Activated naive CD8-positive, alpha-beta T cell (primary cell): ENCODE results near the gene OSBPL2.

Experiments used
- H3K27ac Mint-ChIP-seq: one replicate; pipeline ENCODE4 v1.8.0; 2021; ENCODE audit warnings: mixed read lengths
- H3K27me3 Mint-ChIP-seq: one replicate; pipeline ENCODE4 v1.8.0; 2021; ENCODE audit warnings: mixed read lengths
- H3K36me3 Mint-ChIP-seq: one replicate; pipeline ENCODE4 v1.8.0; 2021; ENCODE audit warnings: mixed read lengths
- H3K4me1 Mint-ChIP-seq: one replicate; pipeline ENCODE4 v1.8.0; 2021; ENCODE audit warnings: low read depth, mixed read lengths
- H3K4me3 Mint-ChIP-seq: one replicate; pipeline ENCODE4 v1.8.0; 2021; ENCODE audit warnings: mild to moderate bottlenecking, mixed read lengths
- H3K9me3 Mint-ChIP-seq: one replicate; pipeline ENCODE4 v1.8.0; 2021; ENCODE audit warnings: low read depth, mixed read lengths

OSBPL2 gene

DNA sequence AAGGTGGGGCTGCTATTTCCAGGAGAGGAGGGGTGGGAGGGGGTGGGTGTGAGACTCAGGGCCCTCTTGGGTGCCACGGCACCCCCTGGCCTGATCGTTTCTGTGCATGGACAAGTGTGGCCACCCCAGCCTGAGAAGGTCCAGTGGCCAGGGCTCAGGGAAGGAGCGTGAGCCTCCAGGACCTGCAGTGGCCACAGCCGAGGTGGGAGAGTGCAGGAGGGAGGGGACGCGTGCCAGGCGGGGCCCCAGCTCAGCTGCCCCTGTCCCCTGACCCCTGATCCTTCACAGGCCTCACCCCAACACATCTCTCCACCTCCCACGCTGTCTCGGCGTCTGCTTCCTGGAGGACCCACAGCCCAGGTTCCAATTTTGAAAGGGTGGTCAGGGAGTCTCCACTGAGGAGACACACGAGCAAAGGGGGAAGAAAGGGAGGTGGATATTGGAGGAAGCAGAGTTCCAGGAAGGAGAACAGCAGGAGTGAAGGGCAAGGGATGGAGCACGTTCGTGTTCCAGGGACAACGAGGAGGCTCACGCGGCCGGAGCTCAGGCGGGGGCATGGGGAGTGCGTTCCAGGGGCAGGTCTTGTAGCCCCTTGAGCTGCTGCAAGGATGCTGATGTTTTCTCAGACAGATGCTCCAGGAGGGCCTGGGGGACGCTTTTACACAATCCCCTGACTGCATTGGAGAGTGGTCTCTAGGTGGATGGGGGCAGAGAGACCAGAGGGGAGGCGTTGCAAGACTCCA, 14.0 kb upstream of the OSBPL2 start:
- Mint-ChIP-seq H3K4me1 (peaks cover 3% of the 10 kb centered on the region), H3K27ac (no peak overlapping the region), H3K4me3 (no peak overlapping the region), H3K9me3 (no peaks in the 10 kb centered on the region), H3K36me3 (no peaks in the 10 kb centered on the region), H3K27me3 (peaks cover 16% of the 10 kb centered on the region)

DNA sequence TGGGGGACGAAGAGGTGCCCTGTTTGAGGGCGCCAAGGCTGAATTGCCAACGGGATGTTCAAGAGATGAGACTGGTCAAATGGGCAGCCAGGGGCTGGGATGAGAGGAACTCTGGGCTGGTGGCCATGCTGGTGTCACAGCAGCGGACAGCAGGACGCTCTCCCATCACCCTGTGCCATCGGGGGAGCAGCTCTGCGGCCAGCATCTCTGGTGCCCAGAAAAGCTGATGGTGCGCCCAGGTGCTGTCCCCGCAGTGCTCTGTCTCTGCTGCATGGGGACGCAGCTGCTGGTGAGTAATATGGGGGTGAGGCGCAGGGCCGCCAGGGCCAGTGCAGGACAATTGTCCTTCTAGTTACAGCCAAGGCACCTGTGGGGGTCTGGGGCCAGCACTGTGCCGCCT, 13.3 kb upstream of the OSBPL2 start:
- H3K27me3 Mint-ChIP-seq = peaks cover 16% of the 10 kb centered on the region
- no peak overlapping the region for H3K4me3 Mint-ChIP-seq
- peaks cover 3% of the 10 kb centered on the region for H3K4me1 Mint-ChIP-seq
- no peaks in the 10 kb centered on the region for H3K36me3 Mint-ChIP-seq
- no peaks in the 10 kb centered on the region for H3K9me3 Mint-ChIP-seq
- no peak overlapping the region for H3K27ac Mint-ChIP-seq

DNA sequence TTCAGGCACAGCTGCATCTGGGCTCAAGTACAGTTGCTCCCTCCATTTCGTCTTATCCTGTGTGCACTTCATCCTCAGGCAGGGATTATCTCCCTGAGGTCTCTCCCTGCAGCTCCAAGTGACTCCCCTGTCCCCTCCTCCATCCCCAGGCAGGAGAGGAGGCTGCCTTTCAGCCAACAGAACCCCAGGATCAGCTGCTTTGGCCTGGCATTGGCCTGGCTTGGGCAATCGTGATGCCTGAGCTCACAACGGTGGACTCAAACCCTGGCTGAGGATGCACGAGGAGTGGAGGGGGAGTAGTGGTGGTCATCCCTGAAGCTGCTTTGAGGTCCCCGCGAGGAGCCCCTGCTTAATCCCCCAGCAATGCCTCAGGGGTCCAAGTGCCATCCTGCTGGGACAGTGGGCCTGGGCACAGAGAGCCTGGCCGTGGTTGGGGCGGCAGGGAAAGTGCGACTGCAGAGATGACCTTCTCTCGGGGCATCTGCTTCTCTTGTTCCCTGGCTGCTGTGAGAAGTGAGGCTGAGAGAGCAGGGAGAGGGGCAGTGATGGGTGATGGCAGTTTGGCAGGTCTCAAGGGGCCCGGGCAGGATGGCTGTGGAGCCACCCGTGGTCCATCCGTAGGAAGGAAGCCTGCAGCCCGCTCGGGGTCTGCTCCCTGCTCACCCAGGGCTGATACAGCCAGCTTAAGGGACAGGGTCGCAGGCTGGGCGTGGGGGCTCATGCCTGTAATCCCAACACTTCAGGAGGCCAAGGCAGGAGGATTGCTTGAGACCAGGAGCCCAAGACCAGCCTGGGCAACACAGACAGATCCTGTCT, 12.3 kb upstream of the OSBPL2 start:
- Mint-ChIP-seq H3K27me3 (peaks cover 15% of the 10 kb centered on the region), H3K4me3 (no peak overlapping the region), H3K9me3 (no peaks in the 10 kb centered on the region), H3K36me3 (no peaks in the 10 kb centered on the region), H3K4me1 (peaks cover 1% of the 10 kb centered on the region), H3K27ac (no peak overlapping the region)

GRCh38 chr20:62226707-62227590, 11.4 kb upstream of the OSBPL2 start:
- Mint-ChIP-seq H3K4me3 (no peak overlapping the region), H3K36me3 (no peaks in the 10 kb centered on the region), H3K9me3 (no peaks in the 10 kb centered on the region), H3K4me1 (no peaks in the 10 kb centered on the region), H3K27me3 (peaks cover 14% of the 10 kb centered on the region), H3K27ac (no peak overlapping the region)

DNA sequence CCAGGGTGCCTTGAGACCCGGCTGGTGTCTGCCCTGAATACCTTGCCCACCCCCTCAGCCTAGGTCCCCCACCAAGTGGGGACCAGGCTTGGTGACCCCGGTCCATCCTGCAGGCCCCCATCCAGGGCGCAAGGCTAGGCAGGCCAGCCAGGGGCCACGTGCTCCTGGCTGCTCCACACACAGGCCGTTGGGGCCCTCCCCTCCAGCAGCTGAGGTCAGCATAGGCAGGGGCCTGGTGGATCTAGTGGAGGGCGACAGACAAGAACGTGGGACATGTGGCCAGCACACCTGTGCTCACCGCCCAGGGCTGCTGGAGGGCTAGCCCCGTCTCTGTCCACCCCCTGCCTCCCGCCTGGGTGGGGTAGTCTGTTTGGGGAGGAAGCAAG, 10.7 kb upstream of the OSBPL2 start:
- Mint-ChIP-seq H3K27ac (no peak overlapping the region), H3K27me3 (peaks cover 14% of the 10 kb centered on the region), H3K9me3 (no peaks in the 10 kb centered on the region), H3K4me3 (no peak overlapping the region), H3K36me3 (no peaks in the 10 kb centered on the region), H3K4me1 (no peaks in the 10 kb centered on the region)

DNA sequence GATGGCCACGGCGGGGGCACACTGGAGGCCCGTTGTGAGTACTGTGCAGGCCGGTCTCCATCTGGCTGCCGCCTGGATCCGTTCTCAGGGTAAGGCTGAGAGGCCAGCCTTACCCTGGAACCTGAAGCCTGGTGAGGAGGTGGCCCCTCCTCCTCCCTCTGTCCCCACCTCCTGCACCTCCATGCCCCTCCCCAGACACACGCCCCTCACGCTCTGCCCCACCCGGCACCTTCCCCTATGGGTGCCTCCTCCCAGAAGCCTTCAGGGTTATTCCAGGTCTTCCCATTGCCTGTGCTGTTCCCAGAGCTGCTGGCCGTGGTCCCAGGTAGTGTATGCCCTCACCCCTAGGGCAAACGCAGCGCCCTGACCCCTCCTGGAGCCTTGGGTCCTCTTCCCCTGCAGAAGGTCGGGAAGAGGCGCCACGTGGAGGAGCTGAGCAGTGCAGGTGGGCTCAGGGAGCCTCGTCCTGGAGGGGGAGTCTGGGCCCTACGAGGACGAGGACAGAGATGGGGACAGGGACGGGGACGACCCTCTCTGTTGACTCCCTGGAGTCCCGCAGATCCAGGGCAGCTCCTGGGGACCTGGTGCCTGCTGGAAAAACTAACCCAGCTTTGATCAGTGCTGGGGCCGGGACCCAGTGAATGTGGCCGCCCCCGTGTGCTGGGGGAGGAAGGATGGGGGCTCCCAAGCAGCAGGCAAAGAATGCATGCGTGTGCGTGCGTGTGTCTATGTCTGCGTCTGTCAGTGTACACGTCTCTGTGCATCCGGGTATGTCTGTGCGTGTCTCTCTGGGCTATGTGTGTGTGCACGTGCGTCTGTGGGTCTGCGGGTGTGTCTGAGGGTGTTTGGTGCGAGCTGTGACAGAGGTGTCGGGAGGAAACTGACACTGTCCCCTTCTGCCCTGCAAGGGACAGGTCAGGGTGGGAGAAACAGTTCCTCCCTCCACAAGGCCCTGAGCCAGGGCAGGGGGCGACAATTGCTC, 10.1 kb upstream of the OSBPL2 start:
- no peaks in the 10 kb centered on the region for H3K4me1 Mint-ChIP-seq
- no peak overlapping the region for H3K27ac Mint-ChIP-seq
- no peaks in the 10 kb centered on the region for H3K36me3 Mint-ChIP-seq
- no peak overlapping the region for H3K4me3 Mint-ChIP-seq
- H3K27me3 Mint-ChIP-seq = peaks cover 9% of the 10 kb centered on the region
- H3K9me3 Mint-ChIP-seq = no peaks in the 10 kb centered on the region

- Mint-ChIP-seq H3K36me3 (no peaks in the 10 kb centered on the region), H3K27ac (no peak overlapping the region), H3K4me1 (no peaks in the 10 kb centered on the region), H3K27me3 (peaks cover 7% of the 10 kb centered on the region), H3K9me3 (no peaks in the 10 kb centered on the region), H3K4me3 (no peak overlapping the region)
Observed at GRCh38 chr20:62228982-62229545, 9.3 kb upstream of the OSBPL2 start.

DNA sequence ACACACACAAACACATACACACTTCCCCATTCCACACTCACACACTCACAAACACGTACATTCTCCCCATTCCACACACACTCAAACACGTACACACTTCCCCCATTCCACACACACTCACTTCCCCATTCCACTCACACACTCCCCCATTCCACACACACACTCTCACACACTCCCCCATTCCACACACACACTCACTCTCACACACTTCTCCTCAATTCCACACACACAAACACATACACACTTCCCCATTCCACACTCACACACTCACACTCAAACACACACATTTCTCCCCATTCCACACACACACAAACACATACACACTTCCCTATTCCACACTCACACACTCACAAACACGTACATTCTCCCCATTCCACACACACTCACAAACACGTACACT, 8.7 kb upstream of the OSBPL2 start:
- Mint-ChIP-seq H3K27me3 (peaks cover 5% of the 10 kb centered on the region), H3K4me1 (no peaks in the 10 kb centered on the region), H3K4me3 (no peak overlapping the region), H3K36me3 (no peaks in the 10 kb centered on the region), H3K9me3 (no peaks in the 10 kb centered on the region), H3K27ac (no peak overlapping the region)

DNA sequence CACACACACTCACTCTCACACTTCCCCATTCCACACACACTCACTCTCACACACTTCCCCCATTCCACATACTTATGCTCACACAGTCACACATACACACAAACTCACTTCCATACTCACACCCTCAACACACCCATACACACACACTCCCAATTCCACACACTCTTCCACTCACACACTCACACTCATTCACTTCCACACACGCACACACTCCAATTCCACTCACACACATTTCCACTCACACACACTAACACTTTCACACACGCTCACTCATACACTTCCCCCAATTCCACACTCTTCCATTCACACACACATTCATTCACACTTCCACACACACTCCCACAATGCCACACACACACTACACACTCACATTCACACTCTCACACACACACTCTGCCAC, 8.0 kb upstream of the OSBPL2 start:
- no peaks in the 10 kb centered on the region for H3K9me3 Mint-ChIP-seq
- no peaks in the 10 kb centered on the region for H3K4me1 Mint-ChIP-seq
- H3K27me3 Mint-ChIP-seq = peaks cover 3% of the 10 kb centered on the region
- H3K36me3 Mint-ChIP-seq = no peaks in the 10 kb centered on the region
- no peak overlapping the region for H3K27ac Mint-ChIP-seq
- no peak overlapping the region for H3K4me3 Mint-ChIP-seq

DNA sequence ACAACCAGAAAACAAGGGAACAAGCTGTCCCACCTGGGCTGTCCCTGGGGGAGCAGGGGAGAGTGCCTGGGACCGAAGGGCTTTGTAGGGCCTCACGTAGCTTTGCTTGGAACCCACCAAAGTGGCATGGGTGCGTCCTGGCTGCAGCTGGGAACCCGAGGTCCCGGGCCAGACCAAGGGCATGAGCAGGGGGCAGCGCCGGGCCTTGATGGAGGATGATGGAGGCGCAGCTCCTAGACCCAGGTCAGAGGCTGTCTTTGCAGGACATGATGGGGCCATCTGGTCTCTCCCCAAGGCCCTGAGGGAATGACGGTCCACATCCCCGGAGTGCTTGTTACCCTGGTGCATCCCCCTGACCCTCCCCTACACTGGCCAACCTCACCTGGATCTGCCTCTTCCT, 7.6 kb upstream of the OSBPL2 start:
- peaks cover 3% of the 10 kb centered on the region for H3K27me3 Mint-ChIP-seq

GRCh38 chr20:62231292-62231691, 7.0 kb upstream of the OSBPL2 start:
- Mint-ChIP-seq H3K4me1 (no peaks in the 10 kb centered on the region), H3K4me3 (no peak overlapping the region), H3K9me3 (no peaks in the 10 kb centered on the region), H3K36me3 (no peaks in the 10 kb centered on the region), H3K27me3 (peaks cover 6% of the 10 kb centered on the region), H3K27ac (no peak overlapping the region)

More for the DNA sequence above, 7.6 kb upstream of the OSBPL2 start:
- Mint-ChIP-seq H3K36me3 (no peaks in the 10 kb centered on the region), H3K27ac (no peak overlapping the region), H3K4me3 (no peak overlapping the region), H3K9me3 (no peaks in the 10 kb centered on the region), H3K4me1 (no peaks in the 10 kb centered on the region)

- Mint-ChIP-seq H3K27ac (no peak overlapping the region), H3K36me3 (no peaks in the 10 kb centered on the region), H3K4me1 (no peaks in the 10 kb centered on the region), H3K4me3 (no peak overlapping the region), H3K27me3 (peaks cover 3% of the 10 kb centered on the region), H3K9me3 (no peaks in the 10 kb centered on the region)
Observed at GRCh38 chr20:62232194-62232593, 6.1 kb upstream of the OSBPL2 start.

GRCh38 chr20:62232770-62233645, 5.3 kb upstream of the OSBPL2 start:
- no peaks in the 10 kb centered on the region for H3K9me3 Mint-ChIP-seq
- no peak overlapping the region for H3K27ac Mint-ChIP-seq
- peaks cover 5% of the 10 kb centered on the region for H3K4me1 Mint-ChIP-seq
- H3K27me3 Mint-ChIP-seq = peaks cover 3% of the 10 kb centered on the region
- H3K4me3 Mint-ChIP-seq = no peak overlapping the region
- no peaks in the 10 kb centered on the region for H3K36me3 Mint-ChIP-seq
